NB4 (cell line): ENCODE results near the gene LLPH.

Experiments used
- POLR2A ChIP-seq: IDR thresholded peaks from 2 replicates; pipeline ENCODE4 v1.6.1; 2011; ENCODE audit warnings: mild to moderate bottlenecking; ENCODE audit not compliant: insufficient read length; ENCODE audit errors: extremely low read depth
- TF ChIP-seq, protein P1 (sequence below): IDR thresholded peaks from one replicate; pipeline ENCODE4 v1.5.1; 2012; ENCODE audit warnings: low read depth, low read length

DNA sequence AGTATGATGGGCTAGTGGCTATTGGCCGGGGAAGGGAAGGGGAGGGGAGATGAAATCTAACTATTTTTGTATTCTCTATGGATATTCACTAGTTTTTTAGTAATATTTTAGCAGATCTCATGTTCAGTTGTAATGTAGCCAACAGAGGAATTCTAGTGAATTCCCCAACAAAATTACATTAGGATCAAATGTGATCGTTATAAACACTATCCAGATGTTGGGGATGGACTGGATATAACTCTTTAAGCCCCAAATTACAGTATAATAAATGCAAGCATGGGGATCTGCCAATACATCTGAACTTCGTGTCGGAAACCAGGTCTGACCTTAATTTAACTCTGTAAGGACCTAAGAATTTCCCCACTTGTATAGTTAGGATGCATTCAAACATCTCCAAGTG lies 21.5 kb downstream of the LLPH start:
- no peak for TF ChIP-seq POLR2A
- TF ChIP-seq, protein P1, sequence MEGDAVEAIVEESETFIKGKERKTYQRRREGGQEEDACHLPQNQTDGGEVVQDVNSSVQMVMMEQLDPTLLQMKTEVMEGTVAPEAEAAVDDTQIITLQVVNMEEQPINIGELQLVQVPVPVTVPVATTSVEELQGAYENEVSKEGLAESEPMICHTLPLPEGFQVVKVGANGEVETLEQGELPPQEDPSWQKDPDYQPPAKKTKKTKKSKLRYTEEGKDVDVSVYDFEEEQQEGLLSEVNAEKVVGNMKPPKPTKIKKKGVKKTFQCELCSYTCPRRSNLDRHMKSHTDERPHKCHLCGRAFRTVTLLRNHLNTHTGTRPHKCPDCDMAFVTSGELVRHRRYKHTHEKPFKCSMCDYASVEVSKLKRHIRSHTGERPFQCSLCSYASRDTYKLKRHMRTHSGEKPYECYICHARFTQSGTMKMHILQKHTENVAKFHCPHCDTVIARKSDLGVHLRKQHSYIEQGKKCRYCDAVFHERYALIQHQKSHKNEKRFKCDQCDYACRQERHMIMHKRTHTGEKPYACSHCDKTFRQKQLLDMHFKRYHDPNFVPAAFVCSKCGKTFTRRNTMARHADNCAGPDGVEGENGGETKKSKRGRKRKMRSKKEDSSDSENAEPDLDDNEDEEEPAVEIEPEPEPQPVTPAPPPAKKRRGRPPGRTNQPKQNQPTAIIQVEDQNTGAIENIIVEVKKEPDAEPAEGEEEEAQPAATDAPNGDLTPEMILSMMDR, result no peak
